ENCODE results near the gene PKP4. TPM values are rescaled to one million over a fixed set of nuclear protein-coding genes. Genes with fewer than 3 reads are reported as not detected.

The PKP4 gene
- total RNA-seq, 1 experiment from 2014 or later, result 147 TPM

- H3K36me3 Mint-ChIP-seq (ENCODE audit: insufficient read depth, unreplicated experiment), result peaks cover 31% of the 10 kb centered on the region
- no peak for TF ChIP-seq CTCF (IDR thresholded peaks at IDR 0.05; ENCODE audit: insufficient read depth in 1 of 2, low read depth in 1 of 2, low read length in 1 of 2, severe bottlenecking in 1 of 2, unreplicated experiment in 1 of 2)
- peaks cover 44% of the 10 kb centered on the region for H3K4me1 Mint-ChIP-seq (ENCODE audit: low read depth, unreplicated experiment)
- ChIA-PET CTCF (no interaction called here), POLR2A (no interaction called here)
- H3K4me3 ChIP-seq (ENCODE audit: low read depth, low read length), result no peak overlapping the region
- peak overlapping the region; percentile 57 for H3K27ac Mint-ChIP-seq (ENCODE audit: unreplicated experiment)
- no peaks in the 10 kb centered on the region for H3K27me3 Mint-ChIP-seq (ENCODE audit: insufficient read depth, unreplicated experiment)
- intact Hi-C loops (cut with micrococcal nuclease; ENCODE audit: unreplicated experiment), result no loop called here
- H3K36me3 ChIP-seq (ENCODE audit: control insufficient read depth, insufficient read depth, low read length), result no peaks in the 10 kb centered on the region
- H3K4me1 ChIP-seq, result peaks cover 34% of the 10 kb centered on the region
- no peaks in the 10 kb centered on the region for H3K27me3 ChIP-seq (replicated peaks; ENCODE audit: control insufficient read depth, insufficient read depth, low read length)
- no TSS peak for BruUV-seq (replicated peaks)
- H3K9me3 ChIP-seq, result no peaks in the 10 kb centered on the region
- peak overlapping the region; percentile 11 for H3K4me3 Mint-ChIP-seq (ENCODE audit: unreplicated experiment)
- no peak for DNase-seq
- no peaks in the 10 kb centered on the region for H3K9me3 Mint-ChIP-seq (ENCODE audit: unreplicated experiment)
These were observed 41.4 kb downstream of the PKP4 start for GRCh38 chr2:158498043-158498748.

- Histone ChIP-seq H3K9me3 (no peaks in the 10 kb centered on the region), H3K4me1 (peaks cover 40% of the 10 kb centered on the region), H3K4me3 (ENCODE audit: low read depth, low read length) (no peak overlapping the region), H3K36me3 (ENCODE audit: control insufficient read depth, insufficient read depth, low read length) (no peaks in the 10 kb centered on the region), H3K27me3 (replicated peaks; ENCODE audit: control insufficient read depth, insufficient read depth, low read length) (no peaks in the 10 kb centered on the region)
- intact Hi-C loops (cut with micrococcal nuclease; ENCODE audit: unreplicated experiment), result no loop called here
- Mint-ChIP-seq H3K4me3 (ENCODE audit: unreplicated experiment) (no peak overlapping the region), H3K4me1 (ENCODE audit: low read depth, unreplicated experiment) (peaks cover 40% of the 10 kb centered on the region), H3K36me3 (ENCODE audit: insufficient read depth, unreplicated experiment) (peaks cover 31% of the 10 kb centered on the region), H3K9me3 (ENCODE audit: unreplicated experiment) (no peaks in the 10 kb centered on the region), H3K27ac (ENCODE audit: unreplicated experiment) (peak overlapping the region; percentile 57), H3K27me3 (ENCODE audit: insufficient read depth, unreplicated experiment) (no peaks in the 10 kb centered on the region)
- ChIA-PET CTCF (interaction anchor here (0.7 kb wide), 1 partner anchor 14 kb away, joined by 11 read pairs; no protein-coding TSS in a partner anchor), POLR2A (no interaction called here)
- BruUV-seq (replicated peaks), result no TSS peak
- TF ChIP-seq CTCF (IDR thresholded peaks at IDR 0.05; ENCODE audit: insufficient read depth in 1 of 2, low read depth in 1 of 2, low read length in 1 of 2, severe bottlenecking in 1 of 2, unreplicated experiment in 1 of 2), result peak in 1 of 2 experiments; percentile 9
- DNase-seq, result no peak
These were observed 42.0 kb downstream of the PKP4 start for GRCh38 chr2:158498749-158499136.

- intact Hi-C loops (cut with micrococcal nuclease; ENCODE audit: unreplicated experiment), result no loop called here
These were observed 42.6 kb downstream of the PKP4 start for GRCh38 chr2:158499383-158499782.

More at GRCh38 chr2:158499383-158499782, 42.6 kb downstream of the PKP4 start:
- POLR2A ChIA-PET, result no interaction called here
- Histone ChIP-seq H3K27me3 (replicated peaks; ENCODE audit: control insufficient read depth, insufficient read depth, low read length) (no peaks in the 10 kb centered on the region), H3K36me3 (ENCODE audit: control insufficient read depth, insufficient read depth, low read length) (no peaks in the 10 kb centered on the region), H3K4me3 (ENCODE audit: low read depth, low read length) (no peak overlapping the region), H3K4me1 (peaks cover 46% of the 10 kb centered on the region), H3K9me3 (no peaks in the 10 kb centered on the region)
- BruUV-seq (replicated peaks), result no TSS peak
- no peak overlapping the region for H3K4me3 Mint-ChIP-seq (ENCODE audit: unreplicated experiment)
- TF ChIP-seq CTCF (IDR thresholded peaks at IDR 0.05; ENCODE audit: insufficient read depth in 1 of 2, low read depth in 1 of 2, low read length in 1 of 2, severe bottlenecking in 1 of 2, unreplicated experiment in 1 of 2), result no peak
- no peaks in the 10 kb centered on the region for H3K9me3 Mint-ChIP-seq (ENCODE audit: unreplicated experiment)
- H3K4me1 Mint-ChIP-seq (ENCODE audit: low read depth, unreplicated experiment), result peaks cover 40% of the 10 kb centered on the region
- no peak overlapping the region for H3K27ac Mint-ChIP-seq (ENCODE audit: unreplicated experiment)
- peaks cover 31% of the 10 kb centered on the region for H3K36me3 Mint-ChIP-seq (ENCODE audit: insufficient read depth, unreplicated experiment)
- no peaks in the 10 kb centered on the region for H3K27me3 Mint-ChIP-seq (ENCODE audit: insufficient read depth, unreplicated experiment)
- CTCF ChIA-PET, result interaction anchor here (0.7 kb wide), 1 partner anchor 13 kb away, joined by 11 read pairs; no protein-coding TSS in a partner anchor
- no peak for DNase-seq
